HG03558 (cell line): Measurements from ENCODE around the gene STK10.

ENCODE experiments used
- ATAC-seq: cut with Tn5 transposase; IDR thresholded peaks from one replicate; pipeline ENCODE4 v1.9.1; 2021; ENCODE audit warnings: moderate number of reproducible peaks; ENCODE audit not compliant: unreplicated experiment; ENCODE audit errors: extremely low read depth

Gene STK10

GRCh38 chr5:172189693-172190296, 1.8 kb upstream of the STK10 start:
- ATAC-seq: no peak

GRCh38 chr5:172188893-172189692, 1.1 kb upstream of the STK10 start:
- no peak for ATAC-seq

- ATAC-seq: no peak
Observed at GRCh38 chr5:172187118-172188032, 649 bp downstream of the STK10 start.

- no peak for ATAC-seq
Observed at GRCh38 chr5:172186114-172186695, 1.8 kb downstream of the STK10 start.

GRCh38 chr5:172185096-172185461, 2.9 kb downstream of the STK10 start:
- ATAC-seq: no peak

GRCh38 chr5:172183881-172184280, 4.1 kb downstream of the STK10 start:
- no peak for ATAC-seq

GRCh38 chr5:172182291-172182690, 5.7 kb downstream of the STK10 start:
- no peak for ATAC-seq

- no peak for ATAC-seq
Observed at GRCh38 chr5:172180936-172181335, 7.1 kb downstream of the STK10 start.

- ATAC-seq: no peak
Observed at GRCh38 chr5:172178991-172179989, 8.7 kb downstream of the STK10 start.

GRCh38 chr5:172178301-172178987, 9.6 kb downstream of the STK10 start:
- ATAC-seq: no peak

- no peak for ATAC-seq
Observed at GRCh38 chr5:172177176-172177575, 10.8 kb downstream of the STK10 start.

GRCh38 chr5:172175263-172175719, 12.7 kb downstream of the STK10 start:
- peak; percentile 32 for ATAC-seq

- no peak for ATAC-seq
Observed at GRCh38 chr5:172173564-172174153, 14.4 kb downstream of the STK10 start.

GRCh38 chr5:172172912-172173563, 15.0 kb downstream of the STK10 start:
- no peak for ATAC-seq

GRCh38 chr5:172171118-172171517, 16.9 kb downstream of the STK10 start:
- ATAC-seq: no peak

- no peak for ATAC-seq
Observed at GRCh38 chr5:172170251-172170701, 17.7 kb downstream of the STK10 start.

GRCh38 chr5:172169216-172169615, 18.8 kb downstream of the STK10 start:
- no peak for ATAC-seq

GRCh38 chr5:172168311-172168710, 19.7 kb downstream of the STK10 start:
- ATAC-seq: no peak
